SK-N-SH (cell line): ENCODE measurements around the gene IL1R1. TPM values are rescaled to one million over a fixed set of nuclear protein-coding genes. Genes with fewer than 3 reads are reported as not detected.

ENCODE experiments used
- CTCF ChIA-PET: fragments of 300-600, 350-600 bp; formaldehyde crosslinking; extraction: SDS; loops from one replicate; lab custom pipeline; 2021; lab: Yijun Ruan, JAX
- POLR2A ChIA-PET: fragments of 350-600 bp; sonication (Branson Sonifier 250); formaldehyde crosslinking; extraction: SDS; loops from one replicate; lab custom pipeline; 2020; ENCODE audit warnings: antibody characterized with exemption, inconsistent platforms; lab: Yijun Ruan, JAX
- DNase-seq: peaks from one replicate; pipeline ENCODE4 v3.0.0; 2012
- H2AFZ ChIP-seq: fragments of 200-600 bp; sonication (generic); 2 replicates; pipeline ENCODE4 v1.8.1; 2016; ENCODE audit warnings: antibody characterized with exemption, mild to moderate bottlenecking, low read depth
- H3F3A ChIP-seq: fragments of 200-600 bp; sonication (generic); replicated peaks from 2 replicates; pipeline ENCODE3; 2016; ENCODE audit warnings: antibody characterized with exemption, mild to moderate bottlenecking; ENCODE audit not compliant: insufficient read depth
- H3K27ac ChIP-seq, 2 experiments: fragments of 200-500 bp in 1 of 2; fragments of 200-600 bp in 1 of 2; sonication (Bioruptor generic) in 1 of 2; sonication (generic), shearing (Covaris generic) in 1 of 2; 2 replicates each; pipeline versions ENCODE4 v1.5.1 to v1.6.1; 2014 to 2016; ENCODE audit warnings: low read depth in 2 of 2, inconsistent platforms in 1 of 2, low read length in 1 of 2, mild to moderate bottlenecking in 1 of 2, mixed read lengths in 1 of 2
- H3K27me3 ChIP-seq: fragments of 200-600 bp; sonication (generic), shearing (Covaris generic); 2 replicates; pipeline ENCODE4 v1.6.1; 2016; ENCODE audit warnings: mixed run types; ENCODE audit not compliant: insufficient read depth
- H3K36me3 ChIP-seq, 2 experiments: fragments of 200-500 bp in 1 of 2; fragments of 200-600 bp in 1 of 2; sonication (Bioruptor generic) in 1 of 2; sonication (generic) in 1 of 2; replicated peaks in 1 of 2; 2 replicates each; pipeline versions ENCODE3 to v1.5.1; 2014 to 2016; ENCODE audit warnings: low read length in 1 of 2, mild to moderate bottlenecking in 1 of 2; ENCODE audit not compliant: insufficient read depth in 2 of 2, control insufficient read depth in 1 of 2
- H3K4me1 ChIP-seq, 2 experiments: fragments of 200-500 bp in 1 of 2; fragments of 200-600 bp in 1 of 2; sonication (Bioruptor generic) in 1 of 2; sonication (generic), shearing (Covaris generic) in 1 of 2; 2 replicates each; pipeline versions ENCODE4 v1.5.1 to v1.6.1; 2014 to 2016; ENCODE audit warnings: low read depth in 1 of 2, low read length in 1 of 2, mixed run types in 1 of 2; ENCODE audit not compliant: insufficient read depth in 2 of 2, control insufficient read depth in 1 of 2
- H3K4me2 ChIP-seq: fragments of 200-600 bp; sonication (generic), shearing (Covaris generic); 2 replicates; pipeline ENCODE4 v1.6.1; 2017; ENCODE audit warnings: mixed run types
- H3K4me3 ChIP-seq, 2 experiments: fragments of 200-500 bp in 1 of 2; fragments of 200-600 bp in 1 of 2; sonication (Bioruptor generic) in 1 of 2; sonication (generic), shearing (Covaris generic) in 1 of 2; 2 replicates each; pipeline versions ENCODE4 v1.5.1 to v1.8.1; 2014 to 2016; ENCODE audit warnings: low read depth in 2 of 2, inconsistent platforms in 1 of 2, low read length in 1 of 2, mild to moderate bottlenecking in 1 of 2, mixed read lengths in 1 of 2, moderate library complexity in 1 of 2
- H3K79me2 ChIP-seq: fragments of 200-600 bp; sonication (generic); 2 replicates; pipeline ENCODE4 v1.8.1; 2017; ENCODE audit warnings: mild to moderate bottlenecking; ENCODE audit not compliant: insufficient read depth
- H3K9ac ChIP-seq: fragments of 200-600 bp; sonication (generic); 2 replicates; pipeline ENCODE4 v1.6.1; 2017; ENCODE audit warnings: mixed run types
- H3K9me2 ChIP-seq: fragments of 200-600 bp; sonication (generic); 2 replicates; pipeline ENCODE4 v1.6.1; 2017; ENCODE audit warnings: mixed run types
- H3K9me3 ChIP-seq: fragments of 200-600 bp; sonication (generic); 2 replicates; pipeline ENCODE4 v1.6.1; 2017; ENCODE audit warnings: mixed run types, mild to moderate bottlenecking, moderate library complexity
- H4K20me1 ChIP-seq: fragments of 200-600 bp; sonication (generic); 2 replicates; pipeline ENCODE4 v1.6.1; 2017; ENCODE audit warnings: mild to moderate bottlenecking, mixed run types; ENCODE audit not compliant: insufficient read depth
- CHD2 ChIP-seq: fragments of 150-350 bp; IDR thresholded peaks from 2 replicates; pipeline ENCODE4 v1.6.1; 2018; ENCODE audit warnings: low read length; ENCODE audit not compliant: partially characterized antibody
- ELF1 ChIP-seq: IDR thresholded peaks from 2 replicates; pipeline ENCODE4 v1.4.0; 2012
- EP300 ChIP-seq, 2 experiments: IDR thresholded peaks; 2 replicates each; pipeline versions ENCODE4 v1.4.0 to v1.6.1; 2012; ENCODE audit warnings: borderline replicate concordance in 1 of 2, low read depth in 1 of 2, low read length in 1 of 2
- EZH2phosphoT487 ChIP-seq: fragments of 200-600 bp; sonication (generic); IDR thresholded peaks from 2 replicates; pipeline ENCODE4 v1.6.1; 2017; ENCODE audit warnings: low read depth, mixed run types, mild to moderate bottlenecking, antibody characterized with exemption, moderate library complexity, borderline replicate concordance
- FOSL2 ChIP-seq: IDR thresholded peaks from 2 replicates; pipeline ENCODE4 v1.4.0; 2012; ENCODE audit warnings: low read depth, mild to moderate bottlenecking, moderate library complexity, borderline replicate concordance
- GABPA ChIP-seq: IDR thresholded peaks from 2 replicates; pipeline ENCODE4 v1.4.0; 2012; ENCODE audit warnings: low read depth, mild to moderate bottlenecking
- IRF3 ChIP-seq: fragments of 150-350 bp; IDR thresholded peaks from 2 replicates; pipeline ENCODE4 v1.6.1; 2016; ENCODE audit warnings: mild to moderate bottlenecking, low read depth, low read length
- MAX ChIP-seq: IDR thresholded peaks from 2 replicates; pipeline ENCODE4 v1.4.0; 2012; ENCODE audit warnings: low read depth
- MEF2A ChIP-seq: IDR thresholded peaks from 2 replicates; pipeline ENCODE4 v1.4.0; 2012; ENCODE audit warnings: low read depth, borderline replicate concordance
- MXI1 ChIP-seq: IDR thresholded peaks from 2 replicates; pipeline ENCODE4 v1.6.1; 2012; ENCODE audit warnings: mild to moderate bottlenecking, low read depth, low read length, improper control_type of control experiment
- NRF1 ChIP-seq: IDR thresholded peaks from 2 replicates; pipeline ENCODE4 v1.6.1; 2012; ENCODE audit warnings: low read depth, mild to moderate bottlenecking, low read length
- TAF1 ChIP-seq: IDR thresholded peaks from 2 replicates; pipeline ENCODE4 v1.6.1; 2012; ENCODE audit warnings: low read depth, mild to moderate bottlenecking, low read length, moderate library complexity, borderline replicate concordance
- TCF12 ChIP-seq: IDR thresholded peaks from 2 replicates; pipeline ENCODE4 v1.4.0; 2012
- TEAD4 ChIP-seq: IDR thresholded peaks from 2 replicates; pipeline ENCODE4 v1.4.0; 2012; ENCODE audit warnings: mild to moderate bottlenecking, borderline replicate concordance; ENCODE audit not compliant: insufficient read depth
- ZBTB33 ChIP-seq: IDR thresholded peaks from 2 replicates; pipeline ENCODE4 v1.4.0; 2012; ENCODE audit warnings: low read depth, borderline replicate concordance
- WGBS: methylation state at CpG from one replicate; pipeline ENCODE4 v1.1.6; 2017; ENCODE audit warnings: low lambda C conversion rate; 5-methylcytosine and 5-hydroxymethylcytosine counted together
- polyA plus RNA-seq, 3 experiments: library from polyadenylated mRNA; depleted of rRNA; stranded (reverse); fragments of >200 nt; gene quantifications; 2 replicates each; pipeline ENCODE4 v1.2.3, GENCODE V29; 2012
- TF ChIP-seq, protein P1 (sequence below): fragments of 200-600 bp; sonication (generic); IDR thresholded peaks from 2 replicates; pipeline ENCODE4 v1.6.1; 2017; ENCODE audit warnings: antibody characterized with exemption, mild to moderate bottlenecking, moderate library complexity

The IL1R1 gene
- polyA plus RNA-seq, 1 of the 3 experiments (the other 2 are of a cell fraction) = 13.3 TPM

GRCh38 chr2:102145934-102146333, 3.4 kb downstream of the IL1R1 start:
- H3K9me3 ChIP-seq = no peaks in the 10 kb centered on the region

GRCh38 chr2:102147935-102148334, 5.4 kb downstream of the IL1R1 start:
- Histone ChIP-seq H3K9me2 (no peaks in the 10 kb centered on the region), H3K4me1 (no peaks in the 10 kb centered on the region; a peak in 1 of 4 replicates), H3K4me3 (no peak overlapping the region), H3K27me3 (no peaks in the 10 kb centered on the region), H3K79me2 (peaks cover 6% of the 10 kb centered on the region; the same call in 1 of the 2 replicates), H3K36me3 (peaks cover 0 to 10% of the 10 kb centered on the region in 2 experiments), H3K9me3 (no peaks in the 10 kb centered on the region), H2AFZ (no peak overlapping the region), H3K27ac (no peak overlapping the region), H3F3A (no peaks in the 10 kb centered on the region), H3K9ac (no peak overlapping the region), H4K20me1 (no peaks in the 10 kb centered on the region), H3K4me2 (no peak overlapping the region)
- TF ChIP-seq, protein P1, sequence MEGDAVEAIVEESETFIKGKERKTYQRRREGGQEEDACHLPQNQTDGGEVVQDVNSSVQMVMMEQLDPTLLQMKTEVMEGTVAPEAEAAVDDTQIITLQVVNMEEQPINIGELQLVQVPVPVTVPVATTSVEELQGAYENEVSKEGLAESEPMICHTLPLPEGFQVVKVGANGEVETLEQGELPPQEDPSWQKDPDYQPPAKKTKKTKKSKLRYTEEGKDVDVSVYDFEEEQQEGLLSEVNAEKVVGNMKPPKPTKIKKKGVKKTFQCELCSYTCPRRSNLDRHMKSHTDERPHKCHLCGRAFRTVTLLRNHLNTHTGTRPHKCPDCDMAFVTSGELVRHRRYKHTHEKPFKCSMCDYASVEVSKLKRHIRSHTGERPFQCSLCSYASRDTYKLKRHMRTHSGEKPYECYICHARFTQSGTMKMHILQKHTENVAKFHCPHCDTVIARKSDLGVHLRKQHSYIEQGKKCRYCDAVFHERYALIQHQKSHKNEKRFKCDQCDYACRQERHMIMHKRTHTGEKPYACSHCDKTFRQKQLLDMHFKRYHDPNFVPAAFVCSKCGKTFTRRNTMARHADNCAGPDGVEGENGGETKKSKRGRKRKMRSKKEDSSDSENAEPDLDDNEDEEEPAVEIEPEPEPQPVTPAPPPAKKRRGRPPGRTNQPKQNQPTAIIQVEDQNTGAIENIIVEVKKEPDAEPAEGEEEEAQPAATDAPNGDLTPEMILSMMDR = no peak
- no peak for TF ChIP-seq FOSL2
- no peak for TF ChIP-seq CHD2
- no peak for TF ChIP-seq GABPA
- no peak for TF ChIP-seq EP300 (IDR thresholded peaks at IDR 0.05; ENCODE audit: borderline replicate concordance in 1 of 2, low read depth in 1 of 2, low read length in 1 of 2)
- no peak for TF ChIP-seq MXI1
- TF ChIP-seq TEAD4 = no peak
- TF ChIP-seq ELF1 = no peak
- TF ChIP-seq MAX = no peak
- ChIA-PET CTCF (no interaction called here), POLR2A (no interaction called here)
- 46% methylated on average over 3 of the region's 3 CpGs for WGBS
- DNase-seq = no peak

More at GRCh38 chr2:102145934-102146333, 3.4 kb downstream of the IL1R1 start:
- H3K79me2 ChIP-seq = peaks cover 6% of the 10 kb centered on the region; the same call in 1 of the 2 replicates
- H3K9me2 ChIP-seq = no peaks in the 10 kb centered on the region
- no peak overlapping the region for H2AFZ ChIP-seq
- H3F3A ChIP-seq = no peaks in the 10 kb centered on the region
- peaks cover 0 to 10% of the 10 kb centered on the region in 2 experiments for H3K36me3 ChIP-seq
- H3K9ac ChIP-seq = no peak overlapping the region
- no peaks in the 10 kb centered on the region for H3K27me3 ChIP-seq
- DNase-seq = no peak
- H3K4me2 ChIP-seq = no peak overlapping the region
- POLR2A ChIA-PET = no interaction called here
- H3K4me3 ChIP-seq = no peak overlapping the region
- H4K20me1 ChIP-seq = no peaks in the 10 kb centered on the region
- CTCF ChIA-PET = interaction anchor here (0.8 kb wide), 1 partner anchor 9 kb away, joined by 3 read pairs; no protein-coding TSS in a partner anchor
- peaks cover 0 to 12% of the 10 kb centered on the region in 2 experiments; a peak in 2 of 4 replicates for H3K4me1 ChIP-seq
- 58% methylated on average over 4 of the region's 4 CpGs for WGBS
- no peak for TF ChIP-seq MEF2A
- TF ChIP-seq, all 33 proteins: peak for 0
- H3K27ac ChIP-seq = no peak overlapping the region

DNA sequence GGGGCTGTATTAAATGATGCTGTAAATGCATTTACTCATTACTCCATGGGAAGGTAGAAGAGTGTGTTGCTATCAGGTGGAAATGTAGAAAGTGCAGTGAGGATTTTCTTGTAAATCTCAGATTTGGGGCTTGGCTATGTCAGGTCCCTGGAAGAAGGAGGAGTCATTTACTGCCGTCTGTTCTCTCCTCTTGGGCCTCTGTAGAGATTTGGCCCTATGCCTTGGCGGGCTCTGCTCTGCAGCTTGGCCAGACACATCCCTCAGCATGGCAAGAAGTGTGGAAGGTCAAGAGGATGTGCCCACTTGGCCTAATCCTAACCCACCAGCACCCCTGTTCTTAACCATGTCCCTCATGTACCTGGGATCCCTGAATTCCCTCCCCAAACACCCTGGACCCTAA, 6.7 kb downstream of the IL1R1 start:
- peaks cover 6% of the 10 kb centered on the region; the same call in 1 of the 2 replicates for H3K79me2 ChIP-seq
- no peak overlapping the region for H2AFZ ChIP-seq
- H3K27ac ChIP-seq = no peak overlapping the region
- no peak overlapping the region for H3K9ac ChIP-seq
- H4K20me1 ChIP-seq = no peaks in the 10 kb centered on the region
- H3K4me3 ChIP-seq = no peak overlapping the region
- H3K9me3 ChIP-seq = no peaks in the 10 kb centered on the region
- H3K4me2 ChIP-seq = no peak overlapping the region
- WGBS = 83% methylated on average over 1 of the region's 2 CpGs
- H3K36me3 ChIP-seq = peaks cover 0 to 6% of the 10 kb centered on the region in 2 experiments
- DNase-seq = no peak
- no peaks in the 10 kb centered on the region for H3K9me2 ChIP-seq
- H3F3A ChIP-seq = no peaks in the 10 kb centered on the region
- CTCF ChIA-PET = interaction anchor here (1.0 to 1.4 kb wide), 2 partner anchors 8 to 92 kb away, joined by 3 to 4 read pairs; no protein-coding TSS in a partner anchor
- H3K4me1 ChIP-seq = no peaks in the 10 kb centered on the region
- H3K27me3 ChIP-seq = no peaks in the 10 kb centered on the region
- POLR2A ChIA-PET = no interaction called here
- TF ChIP-seq TCF12 (no peak), ELF1 (no peak), EZH2phosphoT487 (no peak), TAF1 (no peak), NRF1 (no peak), IRF3 (no peak), FOSL2 (no peak), MAX (no peak), ZBTB33 (no peak)
- TF ChIP-seq, all 33 proteins: peak for 0
